CD8-positive, alpha-beta memory T cell (primary cell): ENCODE data around the gene MDM1. TPM values are rescaled to one million over a fixed set of nuclear protein-coding genes. Genes with fewer than 3 reads are reported as not detected.
A peak's percentile ranks its signal among the peaks of the same experiment; 100 is the strongest.

ENCODE experiments used
- CTCF ChIA-PET: fragments of 350-600 bp; sonication (Branson Sonifier 250); formaldehyde crosslinking; loops from one replicate; lab custom pipeline; 2021; ENCODE audit warnings: antibody characterized with exemption; lab: Charles Lee
- POLR2A ChIA-PET: fragments of 350-600 bp; sonication (Branson Sonifier 250); formaldehyde crosslinking; loops from one replicate; lab custom pipeline; 2021; ENCODE audit warnings: antibody characterized with exemption; lab: Charles Lee
- DNase-seq, 5 donors: peaks; one replicate each; pipeline versions ENCODE4 v3.0.0 to v3.0.0-alpha.2; 2020 to 2022; ENCODE audit warnings: mixed read lengths in 1 of 5
- H3K27ac ChIP-seq: one replicate; pipeline ENCODE4 v1.7.0; 2013; ENCODE audit warnings: low read depth, mild to moderate bottlenecking, low read length, moderate library complexity
- H3K27me3 ChIP-seq: 2 replicates; pipeline ENCODE4 v1.7.0; 2013; ENCODE audit warnings: low read length, mild to moderate bottlenecking; ENCODE audit not compliant: insufficient read depth, poor library complexity, severe bottlenecking
- H3K36me3 ChIP-seq: 2 replicates; pipeline ENCODE4 v1.7.0; 2013; ENCODE audit warnings: mild to moderate bottlenecking, low read length, moderate library complexity; ENCODE audit not compliant: insufficient read depth
- H3K4me1 ChIP-seq: 2 replicates; pipeline ENCODE4 v1.7.0; 2013; ENCODE audit warnings: mild to moderate bottlenecking, low read length, moderate library complexity; ENCODE audit not compliant: insufficient read depth
- H3K4me3 ChIP-seq: 2 replicates; pipeline ENCODE4 v1.7.0; 2013; ENCODE audit warnings: mild to moderate bottlenecking, low read length
- H3K9me3 ChIP-seq: 2 replicates; pipeline ENCODE4 v1.7.0; 2013; ENCODE audit warnings: mild to moderate bottlenecking, low read length
- H3K27ac Mint-ChIP-seq, 8 donors: one replicate each; pipeline ENCODE4 v1.8.0; 2020 to 2021; ENCODE audit warnings: mixed read lengths in 8 of 8, mild to moderate bottlenecking in 6 of 8, inconsistent platforms in 3 of 8, moderate library complexity in 3 of 8
- H3K27me3 Mint-ChIP-seq, 2 donors: one replicate each; pipeline ENCODE4 v1.8.0; 2020 to 2021; ENCODE audit warnings: mixed read lengths in 2 of 2, mild to moderate bottlenecking in 1 of 2, moderate library complexity in 1 of 2
- H3K36me3 Mint-ChIP-seq, 3 donors: one replicate each; pipeline ENCODE4 v1.8.0; 2020 to 2021; ENCODE audit warnings: mixed read lengths in 3 of 3, inconsistent platforms in 1 of 3, mild to moderate bottlenecking in 1 of 3
- H3K4me1 Mint-ChIP-seq, 3 donors: one replicate each; pipeline ENCODE4 v1.8.0; 2020 to 2021; ENCODE audit warnings: mixed read lengths in 3 of 3, inconsistent platforms in 1 of 3, mild to moderate bottlenecking in 1 of 3
- H3K4me3 Mint-ChIP-seq, 7 donors: one replicate each; pipeline ENCODE4 v1.8.0; 2020 to 2021; ENCODE audit warnings: mixed read lengths in 7 of 7, mild to moderate bottlenecking in 6 of 7, moderate library complexity in 4 of 7, inconsistent platforms in 2 of 7
- H3K9me3 Mint-ChIP-seq, 5 donors: one replicate each; pipeline ENCODE4 v1.8.0; 2020 to 2022; ENCODE audit warnings: mixed read lengths in 5 of 5, mild to moderate bottlenecking in 3 of 5, moderate library complexity in 2 of 5, inconsistent platforms in 1 of 5
- polyA plus RNA-seq: library from polyadenylated mRNA; unstranded; fragments of 300-500 nt; fragmentation: Illumina TruSeq; gene quantifications from one replicate; pipeline ENCODE4 v1.2.3, GENCODE V29; 2021
- total RNA-seq, 2 experiments: library from RNA; stranded (reverse); gene quantifications; one replicate each; pipeline ENCODE4 v1.2.3, GENCODE V29; 2021

The MDM1 gene
- total and polyA plus RNA-seq, 3 experiments from 2014 or later: 15.7 to 25.3 (median 23.6) TPM

- H3K4me1 Mint-ChIP-seq: peaks cover 16 to 25% (median 23%) of the 10 kb centered on the region in 3 donors
- no peak overlapping the region for H3K4me3 Mint-ChIP-seq
- H3K4me1 ChIP-seq: peaks cover 11% of the 10 kb centered on the region
- H3K9me3 Mint-ChIP-seq: peaks cover 0 to 4% (median 2%) of the 10 kb centered on the region in 5 donors
- H3K27ac ChIP-seq: no peak overlapping the region
- peaks cover 3 to 29% (median 13%) of the 10 kb centered on the region in 3 donors for H3K36me3 Mint-ChIP-seq
- no peaks in the 10 kb centered on the region for H3K27me3 Mint-ChIP-seq
- H3K27ac Mint-ChIP-seq: no peak overlapping the region
- H3K27me3 ChIP-seq: no peaks in the 10 kb centered on the region
- POLR2A ChIA-PET: no interaction called here
- DNase-seq: no peak
- CTCF ChIA-PET: interaction anchor here (0.8 to 1.9 kb wide), 2 partner anchors 25 to 52 kb away, joined by 3 to 5 read pairs; no protein-coding TSS in a partner anchor
- H3K36me3 ChIP-seq: no peaks in the 10 kb centered on the region
- H3K4me3 ChIP-seq: no peak overlapping the region
- no peaks in the 10 kb centered on the region for H3K9me3 ChIP-seq
These were observed 39.8 kb downstream of the MDM1 start for GRCh38 chr12:68292151-68292943.

GRCh38 chr12:68291396-68292036, 40.6 kb downstream of the MDM1 start:
- no peaks in the 10 kb centered on the region for H3K27me3 Mint-ChIP-seq
- no peak overlapping the region for H3K27ac ChIP-seq
- no peak overlapping the region for H3K27ac Mint-ChIP-seq
- no peak for DNase-seq
- H3K36me3 Mint-ChIP-seq: peaks cover 0 to 23% (median 10%) of the 10 kb centered on the region in 3 donors
- no peak overlapping the region for H3K4me3 ChIP-seq
- ChIA-PET CTCF (interaction anchor here (0.8 to 1.9 kb wide), 2 partner anchors 26 to 51 kb away, joined by 3 to 5 read pairs; no protein-coding TSS in a partner anchor), POLR2A (interaction anchor here (0.6 kb wide), 1 partner anchor 1594 kb away, joined by 3 read pairs; no protein-coding TSS in a partner anchor)
- peaks cover 11% of the 10 kb centered on the region for H3K4me1 ChIP-seq
- H3K4me1 Mint-ChIP-seq: peaks cover 16 to 25% (median 19%) of the 10 kb centered on the region in 3 donors
- no peak overlapping the region for H3K4me3 Mint-ChIP-seq
- H3K9me3 Mint-ChIP-seq: peaks cover 0 to 4% (median 2%) of the 10 kb centered on the region in 5 donors
- H3K27me3 ChIP-seq: no peaks in the 10 kb centered on the region
- H3K9me3 ChIP-seq: no peaks in the 10 kb centered on the region
- H3K36me3 ChIP-seq: no peaks in the 10 kb centered on the region

GRCh38 chr12:68290126-68290525, 42.0 kb downstream of the MDM1 start:
- Histone ChIP-seq H3K27me3 (no peaks in the 10 kb centered on the region), H3K4me1 (peaks cover 11% of the 10 kb centered on the region), H3K36me3 (no peaks in the 10 kb centered on the region), H3K9me3 (no peaks in the 10 kb centered on the region), H3K27ac (no peak overlapping the region), H3K4me3 (no peak overlapping the region)
- Mint-ChIP-seq H3K36me3 (peaks cover 0 to 15% (median 10%) of the 10 kb centered on the region in 3 donors), H3K9me3 (peaks cover 0 to 4% (median 2%) of the 10 kb centered on the region in 5 donors), H3K27ac (peak overlapping the region in 4 of 8 donors; percentile 17 to 89 (median 52)), H3K27me3 (no peaks in the 10 kb centered on the region), H3K4me3 (peak overlapping the region in 6 of 7 donors; percentile 22 to 64 (median 42)), H3K4me1 (peaks cover 16 to 25% (median 19%) of the 10 kb centered on the region in 3 donors)
- DNase-seq: peak in 2 of 5 donors; percentile 18 to 43
- CTCF ChIA-PET: interaction anchor here (0.6 to 1.2 kb wide), 3 partner anchors 67 to 518 kb away, joined by 3 to 5 read pairs (median 3); partner anchors contain the start of gene MDM2
- POLR2A ChIA-PET: interaction anchor here (1.0 kb wide), 1 partner anchor 50 kb away, joined by 5 read pairs; no protein-coding TSS in a partner anchor

GRCh38 chr12:68287106-68287505, 45.1 kb downstream of the MDM1 start:
- ChIA-PET POLR2A (no interaction called here), CTCF (interaction anchor here (0.7 kb wide), 1 partner anchor 11 kb away, joined by 3 read pairs; no protein-coding TSS in a partner anchor)
- no peak overlapping the region for H3K4me3 Mint-ChIP-seq
- no peak overlapping the region for H3K4me3 ChIP-seq
- H3K4me1 ChIP-seq: peaks cover 11% of the 10 kb centered on the region
- peaks cover 0 to 4% (median 2%) of the 10 kb centered on the region in 5 donors for H3K9me3 Mint-ChIP-seq
- no peaks in the 10 kb centered on the region for H3K9me3 ChIP-seq
- DNase-seq: no peak
- no peak overlapping the region for H3K27ac Mint-ChIP-seq
- peaks cover 16 to 25% (median 19%) of the 10 kb centered on the region in 3 donors for H3K4me1 Mint-ChIP-seq
- no peaks in the 10 kb centered on the region for H3K27me3 ChIP-seq
- H3K27me3 Mint-ChIP-seq: no peaks in the 10 kb centered on the region
- H3K27ac ChIP-seq: no peak overlapping the region
- no peaks in the 10 kb centered on the region for H3K36me3 Mint-ChIP-seq
- H3K36me3 ChIP-seq: no peaks in the 10 kb centered on the region

GRCh38 chr12:68286396-68286795, 45.8 kb downstream of the MDM1 start:
- CTCF ChIA-PET: interaction anchor here (1.0 kb wide), 1 partner anchor 45 kb away, joined by 4 read pairs; no protein-coding TSS in a partner anchor
- Histone ChIP-seq H3K27me3 (no peaks in the 10 kb centered on the region), H3K36me3 (no peaks in the 10 kb centered on the region), H3K27ac (no peak overlapping the region), H3K4me3 (no peak overlapping the region), H3K4me1 (peaks cover 11% of the 10 kb centered on the region), H3K9me3 (no peaks in the 10 kb centered on the region)
- H3K9me3 Mint-ChIP-seq: peaks cover 0 to 4% (median 2%) of the 10 kb centered on the region in 5 donors
- H3K36me3 Mint-ChIP-seq: no peaks in the 10 kb centered on the region
- peaks cover 16 to 23% (median 19%) of the 10 kb centered on the region in 3 donors for H3K4me1 Mint-ChIP-seq
- DNase-seq: no peak
- H3K4me3 Mint-ChIP-seq: no peak overlapping the region
- POLR2A ChIA-PET: no interaction called here
- no peak overlapping the region for H3K27ac Mint-ChIP-seq
- H3K27me3 Mint-ChIP-seq: no peaks in the 10 kb centered on the region

GRCh38 chr12:68285541-68285940, 46.6 kb downstream of the MDM1 start:
- H3K9me3 Mint-ChIP-seq: peaks cover 0 to 4% (median 2%) of the 10 kb centered on the region in 5 donors
- no peaks in the 10 kb centered on the region for H3K27me3 Mint-ChIP-seq
- peaks cover 11 to 15% (median 13%) of the 10 kb centered on the region in 3 donors for H3K4me1 Mint-ChIP-seq
- Histone ChIP-seq H3K4me1 (peaks cover 9% of the 10 kb centered on the region), H3K27me3 (no peaks in the 10 kb centered on the region), H3K4me3 (no peak overlapping the region), H3K27ac (no peak overlapping the region), H3K36me3 (no peaks in the 10 kb centered on the region), H3K9me3 (no peaks in the 10 kb centered on the region)
- H3K4me3 Mint-ChIP-seq: no peak overlapping the region
- no peak for DNase-seq
- ChIA-PET CTCF (interaction anchor here (1.0 kb wide), 1 partner anchor 44 kb away, joined by 4 read pairs; no protein-coding TSS in a partner anchor), POLR2A (no interaction called here)
- H3K36me3 Mint-ChIP-seq: no peaks in the 10 kb centered on the region
- H3K27ac Mint-ChIP-seq: peak overlapping the region in 1 of 8 donors; percentile 58

- no peaks in the 10 kb centered on the region for H3K36me3 ChIP-seq
- no peak overlapping the region for H3K27ac ChIP-seq
- Mint-ChIP-seq H3K27ac (no peak overlapping the region), H3K36me3 (no peaks in the 10 kb centered on the region), H3K9me3 (no peaks in the 10 kb centered on the region), H3K4me3 (no peak overlapping the region), H3K27me3 (no peaks in the 10 kb centered on the region), H3K4me1 (peaks cover 4 to 7% (median 6%) of the 10 kb centered on the region in 3 donors)
- no peak for DNase-seq
- ChIA-PET POLR2A (no interaction called here), CTCF (interaction anchor here (1.1 kb wide), 1 partner anchor 58 kb away, joined by 3 read pairs; no protein-coding TSS in a partner anchor)
- H3K4me3 ChIP-seq: no peak overlapping the region
- no peaks in the 10 kb centered on the region for H3K4me1 ChIP-seq
- H3K27me3 ChIP-seq: no peaks in the 10 kb centered on the region
- H3K9me3 ChIP-seq: no peaks in the 10 kb centered on the region
These were observed 50.7 kb downstream of the MDM1 start for GRCh38 chr12:68281322-68282077.
